ENCODE data around the gene HMX3. TPM values are rescaled to one million over a fixed set of nuclear protein-coding genes. Genes with fewer than 3 reads are reported as not detected.

HMX3 gene
- total RNA-seq: not detected in 2 replicates

DNA sequence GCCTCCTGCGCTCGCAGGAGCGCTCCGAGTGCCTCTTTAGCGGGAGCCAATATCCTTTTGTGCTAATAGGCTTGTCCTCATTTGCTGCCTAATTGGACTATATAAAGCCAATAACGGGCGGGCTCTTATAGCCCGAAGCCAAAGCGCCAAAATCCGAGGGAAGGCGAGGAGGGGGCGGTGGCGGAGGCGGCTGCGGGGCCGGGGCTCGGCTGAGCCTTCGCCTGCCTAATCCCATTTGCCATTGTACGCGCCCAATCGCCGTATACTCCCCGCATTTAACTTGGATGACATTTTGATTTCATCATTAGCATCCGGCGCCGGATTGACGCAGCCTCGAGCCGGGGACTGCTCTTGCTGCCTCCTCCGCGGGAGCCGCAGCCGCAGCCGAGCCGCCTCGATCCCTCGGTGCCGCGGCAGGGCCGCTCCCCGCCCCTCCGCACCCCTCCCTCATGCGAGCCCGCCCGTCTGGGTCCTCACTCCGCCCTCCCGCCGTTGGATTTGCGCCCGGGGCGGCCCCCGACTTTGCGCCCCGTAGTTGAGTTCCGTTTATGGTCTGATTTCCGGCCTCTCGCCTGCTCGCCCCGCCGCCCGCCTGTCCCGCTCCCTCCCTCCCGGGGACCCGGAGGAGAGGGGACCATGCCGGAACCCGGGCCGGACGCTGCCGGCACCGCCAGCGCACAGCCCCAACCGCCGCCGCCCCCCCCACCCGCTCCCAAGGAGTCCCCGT is at the start of gene HMX3:
HMX3 (plus strand) TSS at position 556 of the 727 bp plus-strand sequence; CDS start at position 637, 81 bp downstream.

DNA sequence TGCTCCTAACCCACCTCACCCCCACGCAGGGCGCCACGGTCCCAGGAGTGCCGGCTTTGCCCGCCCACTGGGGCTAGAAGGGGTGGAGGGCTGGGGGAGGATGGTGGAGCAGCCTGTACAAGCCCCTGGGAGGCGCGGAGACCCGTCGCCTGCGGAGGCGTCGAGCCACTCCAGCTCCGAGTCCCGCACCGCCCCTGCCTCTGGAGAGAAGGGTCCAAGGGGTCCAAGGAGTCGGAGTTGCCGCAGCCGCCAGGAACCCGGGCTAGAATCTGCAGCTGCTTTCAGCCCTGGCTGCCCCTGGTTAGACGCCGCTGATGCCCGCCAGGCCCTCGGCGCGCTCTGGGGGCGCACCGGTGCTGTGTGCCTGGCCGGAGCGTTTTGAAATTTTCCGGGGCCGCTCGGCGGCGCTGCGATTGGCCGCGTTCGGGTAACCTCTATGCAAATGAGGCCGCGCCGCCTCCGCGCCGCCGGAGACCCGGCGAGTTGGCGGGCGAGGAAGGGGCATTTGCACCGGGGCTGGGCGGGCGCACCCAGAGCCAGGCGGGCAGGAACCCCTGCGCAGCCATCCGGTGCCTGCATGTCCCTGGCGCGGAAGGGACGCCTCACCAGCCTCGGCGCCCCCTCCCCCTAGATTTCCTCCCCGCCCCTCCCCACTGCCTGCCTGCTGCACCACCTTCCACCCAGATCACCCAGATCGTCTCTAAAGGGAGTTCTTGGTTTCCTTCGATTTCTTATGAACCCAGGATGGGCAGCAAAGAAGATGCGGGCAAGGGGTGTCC is 12.1 kb downstream of the HMX3 start, which contains the start of gene HMX2:
HMX2 (plus strand) TSS at position 502 of the 779 bp plus-strand sequence; CDS start at position 745, 243 bp downstream.

DNA sequence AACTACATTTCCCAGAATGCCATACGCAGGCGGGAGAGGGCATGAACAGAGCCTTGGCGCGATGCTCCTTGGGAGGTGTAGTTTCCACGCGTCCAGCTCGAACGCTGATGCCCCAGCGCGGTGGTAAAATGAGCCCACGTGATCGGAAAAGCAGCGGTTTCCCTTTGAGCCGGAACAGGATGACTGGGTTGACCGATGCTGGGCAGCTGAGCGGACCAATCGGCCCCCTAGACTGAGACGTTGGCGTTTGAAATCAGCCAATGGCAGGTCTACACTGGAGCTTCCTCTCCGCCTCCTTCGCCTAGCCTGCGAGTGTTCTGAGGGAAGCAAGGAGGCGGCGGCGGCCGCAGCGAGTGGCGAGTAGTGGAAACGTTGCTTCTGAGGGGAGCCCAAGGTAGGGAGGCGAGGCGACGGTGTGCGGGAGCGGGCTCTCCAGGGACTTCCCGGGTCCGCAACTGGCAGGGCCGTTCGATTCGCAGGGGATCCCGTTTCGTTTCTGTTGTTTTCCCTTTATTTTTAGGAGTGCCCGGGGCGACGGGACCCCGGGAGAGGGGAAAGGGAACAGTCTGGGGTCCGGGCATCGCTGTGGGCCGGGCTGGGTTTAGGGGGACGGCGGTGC is 18.4 kb downstream of the HMX3 start, which contains the start of gene BUB3:
BUB3 (plus strand) TSS at position 311 of the 619 bp plus-strand sequence. CDS start 516 bp downstream, outside the sequence.

Other genes with a start within 250 kb of the HMX3 start
- gene FAM24A, start 225.4 kb upstream of the HMX3 start, total RNA-seq: not detected in 2 replicates
- 12.1 and 12.5 TPM in 2 replicates for gene C10orf88, start 181.7 kb upstream of the HMX3 start, total RNA-seq
- 2.1 and 2.2 TPM in 2 replicates for gene PSTK, start 155.6 kb upstream of the HMX3 start, total RNA-seq
- gene IKZF5, start 127.2 kb upstream of the HMX3 start, total RNA-seq: 3.9 TPM in 2 replicates
- gene ACADSB, start 127.0 kb upstream of the HMX3 start, total RNA-seq: 4.9 and 5.2 TPM in 2 replicates
- gene HMX2, start 12.2 kb downstream of the HMX3 start, total RNA-seq: not detected in 2 replicates
- 159 and 215 TPM in 2 replicates for gene BUB3, start 18.4 kb downstream of the HMX3 start, total RNA-seq